Natural killer cell treated with Interleukin-12 subunit alpha and Interleukin-12 subunit beta and Interleukin-15 and Interleukin-18, amount 100 ng/mL, for 72 hours (primary cell): ENCODE results near the gene STK11. TPM values are rescaled to one million over a fixed set of nuclear protein-coding genes. Genes with fewer than 3 reads are reported as not detected.

Source experiments
- total RNA-seq, 2 donors: library from RNA; stranded (reverse); gene quantifications; one replicate each; pipeline ENCODE4 v1.2.3, GENCODE V29; 2022

The STK11 gene
- total RNA-seq, 2 donors from 2014 or later, result 50.9 to 79.2 TPM

Other genes starting within 250 kb of the STK11 start
- gene WDR18, start 221.4 kb upstream of the STK11 start, total RNA-seq, result 100 to 1,000 TPM in 1 of 2 donors, 10 to 100 TPM in 1; 57.8 to 106 TPM
- gene GRIN3B, start 205.4 kb upstream of the STK11 start, total RNA-seq, result not detected
- gene TMEM259, start 184.7 kb upstream of the STK11 start, total RNA-seq, result 100 to 1,000 TPM; 150 to 267 TPM
- gene RNU6-2, start 184.3 kb upstream of the STK11 start, total RNA-seq, result not detected
- gene CNN2, start 179.2 kb upstream of the STK11 start, total RNA-seq, result 100 to 1,000 TPM; 119 to 141 TPM
- 10 to 100 TPM; 53.7 to 69.9 TPM for gene ABCA7, start 165.7 kb upstream of the STK11 start, total RNA-seq
- 100 to 1,000 TPM; 320 to 338 TPM for gene ARHGAP45, start 138.6 kb upstream of the STK11 start, total RNA-seq
- 100 to 1,000 TPM; 168 to 241 TPM for gene POLR2E, start 110.4 kb upstream of the STK11 start, total RNA-seq
- gene GPX4, start 101.8 kb upstream of the STK11 start, total RNA-seq, result 100 to 1,000 TPM in 1 of 2 donors, 10 to 100 TPM in 1; 86.4 to 174 TPM
- 100 to 1,000 TPM; 204 to 205 TPM for gene SBNO2, start 31.5 kb upstream of the STK11 start, total RNA-seq
- under 1 TPM in 1 of 2 donors, not detected in 1; 0.28 TPM for gene CBARP, start 32.2 kb downstream of the STK11 start, total RNA-seq
- gene ATP5F1D, start 36.0 kb downstream of the STK11 start, total RNA-seq, result 100 to 1,000 TPM; 163 to 215 TPM
- gene MIDN, start 42.8 kb downstream of the STK11 start, total RNA-seq, result 10 to 100 TPM; 85.9 to 88.3 TPM
- 100 to 1,000 TPM; 226 to 251 TPM for gene CIRBP, start 63.6 kb downstream of the STK11 start, total RNA-seq
- gene FAM174C, start 69.8 kb downstream of the STK11 start, total RNA-seq, result 10 to 100 TPM; 59.5 to 94.2 TPM
- gene EFNA2, start 80.1 kb downstream of the STK11 start, total RNA-seq, result not detected
- 10 to 100 TPM; 89.1 to 89.5 TPM for gene NDUFS7, start 178.1 kb downstream of the STK11 start, total RNA-seq
- 10 to 100 TPM in 1 of 2 donors, 1 to 10 TPM in 1; 5.2 to 15.6 TPM for gene GAMT, start 195.8 kb downstream of the STK11 start, total RNA-seq
- gene DAZAP1, start 201.8 kb downstream of the STK11 start, total RNA-seq, result 100 to 1,000 TPM; 233 to 282 TPM
- gene RPS15, start 232.6 kb downstream of the STK11 start, total RNA-seq, result 1,000 to 10,000 TPM in 1 of 2 donors, 100 to 1,000 TPM in 1; 757 to 1,081 TPM
- under 1 TPM; 0.05 to 0.17 TPM for gene APC2, start 244.3 kb downstream of the STK11 start, total RNA-seq